IMR-90 (cell line): ENCODE measurements around the gene PAQR4. TPM values are rescaled to one million over a fixed set of nuclear protein-coding genes. Genes with fewer than 3 reads are reported as not detected.

ENCODE experiments used
- ATAC-seq: fragments of 200-7000 bp; cut with Tn5 transposase; 2 replicates; pipeline ENCODE4 v1.9.1; 2020; ENCODE audit warnings: low read depth, mild to moderate bottlenecking, moderate library complexity
- BruUV-seq: library from RNA; stranded (reverse); fragments of 400-500 nt; replicated peaks from 2 replicates; lab custom pipeline; 2021; lab: Mats Ljungman, UMichigan
- CTCF ChIA-PET: fragments of 300-600 bp; formaldehyde crosslinking; extraction: SDS; loops from one replicate; lab custom pipeline; 2021; ENCODE audit warnings: antibody characterized with exemption; lab: Yijun Ruan, JAX
- POLR2A ChIA-PET: fragments of 300-600 bp; sonication (Branson Sonifier 250); formaldehyde crosslinking; loops from one replicate; lab custom pipeline; 2022; ENCODE audit warnings: antibody characterized with exemption; ENCODE audit not compliant: unreplicated experiment; lab: Charles Lee
- DNase-seq: peaks from one replicate; pipeline ENCODE4 v3.0.0; 2013
- H2AFZ ChIP-seq: replicated peaks from 2 replicates; pipeline ENCODE3; 2013; ENCODE audit warnings: low read length, mild to moderate bottlenecking; ENCODE audit not compliant: poor library complexity
- H2AK5ac ChIP-seq: 2 replicates; pipeline ENCODE4 v1.6.1; 2013; ENCODE audit warnings: low read depth, low read length, inconsistent platforms
- H2AK9ac ChIP-seq: replicated peaks from 2 replicates; pipeline ENCODE3; 2013; ENCODE audit warnings: mild to moderate bottlenecking, low read depth, low read length, moderate library complexity; ENCODE audit not compliant: poor library complexity
- H2BK120ac ChIP-seq: 2 replicates; pipeline ENCODE4 v1.6.1; 2013; ENCODE audit warnings: low read depth, low read length, inconsistent platforms
- H2BK15ac ChIP-seq: 3 replicates; pipeline ENCODE4 v1.6.1; 2013; ENCODE audit warnings: low read depth, low read length, inconsistent platforms
- H2BK20ac ChIP-seq: 2 replicates; pipeline ENCODE4 v1.6.1; 2013; ENCODE audit warnings: low read depth, mild to moderate bottlenecking, inconsistent platforms, low read length, moderate library complexity
- H2BK5ac ChIP-seq: 2 replicates; pipeline ENCODE4 v1.6.1; 2013; ENCODE audit warnings: mild to moderate bottlenecking, low read depth, low read length, inconsistent platforms; ENCODE audit not compliant: poor library complexity, severe bottlenecking
- H3K14ac ChIP-seq: replicated peaks from 2 replicates; pipeline ENCODE4 v1.6.1; 2013; ENCODE audit warnings: low read depth, low read length, inconsistent platforms
- H3K18ac ChIP-seq: 2 replicates; pipeline ENCODE4 v1.6.1; 2013; ENCODE audit warnings: low read depth, low read length, control low read depth
- H3K23ac ChIP-seq: 2 replicates; pipeline ENCODE4 v1.6.1; 2013; ENCODE audit warnings: low read depth, low read length, inconsistent platforms
- H3K27ac ChIP-seq: 2 replicates; pipeline ENCODE4 v1.5.1; 2013; ENCODE audit warnings: mild to moderate bottlenecking, control low read depth, low read length; ENCODE audit not compliant: insufficient read depth
- H3K27me3 ChIP-seq: 2 replicates; pipeline ENCODE4 v1.6.1; 2013; ENCODE audit warnings: low read length; ENCODE audit not compliant: control insufficient read depth, insufficient read depth
- H3K36me3 ChIP-seq: 2 replicates; pipeline ENCODE4 v1.6.1; 2013; ENCODE audit warnings: low read length, mixed read lengths; ENCODE audit not compliant: control insufficient read depth, insufficient read depth
- H3K4ac ChIP-seq: 2 replicates; pipeline ENCODE4 v1.6.1; 2013; ENCODE audit warnings: low read depth, low read length, inconsistent platforms
- H3K4me1 ChIP-seq: 2 replicates; pipeline ENCODE4 v1.6.1; 2013; ENCODE audit warnings: low read length, mixed read lengths; ENCODE audit not compliant: control insufficient read depth, insufficient read depth
- H3K4me2 ChIP-seq: 2 replicates; pipeline ENCODE4 v1.6.1; 2013; ENCODE audit warnings: low read depth, mild to moderate bottlenecking, control low read depth, low read length, moderate library complexity
- H3K4me3 ChIP-seq: 2 replicates; pipeline ENCODE4 v1.5.1; 2013; ENCODE audit warnings: low read depth, mild to moderate bottlenecking, control low read depth, low read length, moderate library complexity; ENCODE audit not compliant: insufficient read depth
- H3K56ac ChIP-seq: 2 replicates; pipeline ENCODE4 v1.6.1; 2013; ENCODE audit warnings: low read length, inconsistent platforms; ENCODE audit not compliant: insufficient read depth; ENCODE audit errors: extremely low read depth
- H3K79me1 ChIP-seq, 2 experiments: 2 replicates each; pipeline ENCODE4 v1.6.1; 2013; ENCODE audit warnings: low read length in 2 of 2, inconsistent platforms in 1 of 2, low read depth in 1 of 2
- H3K9ac ChIP-seq: 2 replicates; pipeline ENCODE4 v1.6.1; 2013; ENCODE audit warnings: low read depth, low read length, control low read depth
- H3K9me1 ChIP-seq: 2 replicates; pipeline ENCODE4 v1.6.1; 2013; ENCODE audit warnings: low read length, inconsistent platforms; ENCODE audit not compliant: insufficient read depth
- H3K9me3 ChIP-seq: 2 replicates; pipeline ENCODE4 v1.6.1; 2013; ENCODE audit warnings: low read length; ENCODE audit not compliant: control insufficient read depth, insufficient read depth
- H4K20me1 ChIP-seq: 2 replicates; pipeline ENCODE4 v1.6.1; 2013; ENCODE audit warnings: low read length, inconsistent platforms; ENCODE audit not compliant: insufficient read depth
- H4K5ac ChIP-seq: 2 replicates; pipeline ENCODE4 v1.6.1; 2013; ENCODE audit warnings: mild to moderate bottlenecking, low read depth, low read length, control low read depth
- H4K8ac ChIP-seq, 2 experiments: 2 replicates each; pipeline ENCODE4 v1.6.1; 2013; ENCODE audit warnings: low read depth in 2 of 2, low read length in 2 of 2, control low read depth in 1 of 2, inconsistent platforms in 1 of 2
- H4K91ac ChIP-seq: 2 replicates; pipeline ENCODE4 v1.6.1; 2013; ENCODE audit warnings: low read depth, low read length, inconsistent platforms; ENCODE audit not compliant: insufficient read depth
- CEBPB ChIP-seq: IDR thresholded peaks from 2 replicates; pipeline ENCODE4 v1.6.1; 2012; ENCODE audit warnings: low read depth, low read length, improper control_type of control experiment
- RCOR1 ChIP-seq: IDR thresholded peaks from 2 replicates; pipeline ENCODE4 v1.6.1; 2012; ENCODE audit warnings: mild to moderate bottlenecking, low read length, improper control_type of control experiment; ENCODE audit not compliant: insufficient replicate concordance
- WGBS, 2 experiments: methylation state at CpG; one replicate each; pipeline versions ENCODE4 v1.1.5 to v1.1.7; 2013; ENCODE audit warnings: missing lambda C conversion rate in 2 of 2; ENCODE audit not compliant: insufficient read length in 1 of 2; ENCODE audit errors: extremely low coverage in 2 of 2; 5-methylcytosine and 5-hydroxymethylcytosine counted together
- dilution Hi-C: fragments of 300-500 bp; cut with HindIII; formaldehyde crosslinking; loops from one replicate; pipeline ENCODE4 v1.14.3; 2018; ENCODE audit warnings: low sequenced_read_pairs; ENCODE audit not compliant: unreplicated experiment
- in situ Hi-C: fragments of 300-500 bp; cut with MboI; formaldehyde crosslinking; loops from 3 replicates; pipeline ENCODE4 v1.14.3; 2019; ENCODE audit warnings: low sequenced_read_pairs, inconsistent platforms, mixed read lengths
- intact Hi-C: fragments of 100-400 bp; cut with micrococcal nuclease; formaldehyde crosslinking; loops from 2 replicates; pipeline ENCODE4 v1.10.0; 2022
- polyA plus RNA-seq, 3 experiments: library from polyadenylated mRNA; depleted of rRNA; stranded (reverse); fragments of >200 nt; gene quantifications; 2 replicates each; pipeline ENCODE4 v1.2.3, GENCODE V29; 2012; ENCODE audit warnings: low replicate concordance in 1 of 3
- total RNA-seq: library from RNA; depleted of rRNA; stranded (reverse); fragments of >200 nt; gene quantifications from 2 replicates; pipeline ENCODE4 v1.2.3, GENCODE V29; 2012

Gene PAQR4
- total and polyA plus RNA-seq, 2 of the 4 experiments (the other 2 are of a cell fraction), result 2.2 to 10.0 TPM

DNA sequence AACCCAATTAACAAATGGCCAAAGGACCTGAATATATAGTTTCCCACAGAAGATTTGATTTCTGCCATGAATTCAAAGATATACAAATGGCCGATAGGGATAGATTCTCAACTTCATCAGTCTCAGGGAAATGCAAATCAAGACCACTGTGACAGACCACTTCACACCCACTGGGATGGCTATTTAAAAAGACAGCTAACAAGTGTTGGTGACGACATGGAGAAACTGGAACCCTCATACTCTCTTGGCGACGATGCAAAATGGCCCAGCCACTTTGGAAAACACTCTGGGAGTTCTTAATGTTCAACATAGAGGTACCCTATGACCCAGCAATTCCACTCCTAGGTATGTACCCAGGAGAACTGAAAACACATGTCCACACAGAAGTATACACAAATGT is 22.5 kb upstream of the PAQR4 start:
- no peak overlapping the region for H2BK15ac ChIP-seq
- TF ChIP-seq CEBPB, result no peak
- TF ChIP-seq RCOR1, result no peak
- no peak overlapping the region for H3K56ac ChIP-seq
- DNase-seq, result no peak
- H3K4me1 ChIP-seq, result no peaks in the 10 kb centered on the region
- no peak overlapping the region for H2AK9ac ChIP-seq
- H4K91ac ChIP-seq, result no peak overlapping the region
- H4K8ac ChIP-seq, result no peak overlapping the region
- H3K79me1 ChIP-seq, result no peaks in the 10 kb centered on the region
- no CpG with 5 or more reads among the region's 4 CpGs for WGBS, 2 experiments
- no peak for ATAC-seq
- no peak overlapping the region for H4K5ac ChIP-seq
- no peak overlapping the region for H2AK5ac ChIP-seq
- no peak overlapping the region for H3K27ac ChIP-seq
- H4K20me1 ChIP-seq, result 0 out of 2 replicates have a peak, but pooled peaks cover 8% of the 10 kb centered on the region
- no peak overlapping the region for H2BK120ac ChIP-seq
- H3K9ac ChIP-seq, result no peak overlapping the region
- H3K4ac ChIP-seq, result no peak overlapping the region
- no peak overlapping the region for H3K14ac ChIP-seq
- no peak overlapping the region for H2BK5ac ChIP-seq
- H2BK20ac ChIP-seq, result no peak overlapping the region
- H3K36me3 ChIP-seq, result peaks cover 37% of the 10 kb centered on the region
- in situ Hi-C loops, result no loop called here
- ChIA-PET POLR2A (no interaction called here), CTCF (no interaction called here)
- BruUV-seq, result no TSS peak
- H3K4me3 ChIP-seq, result no peak overlapping the region
- H2AFZ ChIP-seq, result no peak overlapping the region
- no peak overlapping the region for H3K23ac ChIP-seq
- no peak overlapping the region for H3K4me2 ChIP-seq
- intact Hi-C loops, result no loop called here
- no peak overlapping the region for H3K18ac ChIP-seq
- no peaks in the 10 kb centered on the region for H3K27me3 ChIP-seq
- no peaks in the 10 kb centered on the region for H3K9me3 ChIP-seq
- 0 out of 2 replicates have a peak, but pooled peaks cover 3% of the 10 kb centered on the region for H3K9me1 ChIP-seq
- dilution Hi-C loops, result no loop called here
